PC-9 (cell line): Measurements from ENCODE around the gene MSI2. TPM values are rescaled to one million over a fixed set of nuclear protein-coding genes. Genes with fewer than 3 reads are reported as not detected.

Experiments
- BruUV-seq: library from RNA; stranded (reverse); fragments of 400-500 nt; replicated peaks from 2 replicates; lab custom pipeline; 2021; lab: Mats Ljungman, UMichigan
- CTCF ChIA-PET: fragments of 300-600 bp; sonication (Branson Sonifier 250); formaldehyde crosslinking; loops from one replicate; lab custom pipeline; 2022; ENCODE audit warnings: antibody characterized with exemption; lab: Charles Lee
- POLR2A ChIA-PET: fragments of 300-600 bp; sonication (Branson Sonifier 250); formaldehyde crosslinking; loops from one replicate; lab custom pipeline; 2022; ENCODE audit warnings: antibody characterized with exemption; ENCODE audit not compliant: unreplicated experiment; lab: Charles Lee
- DNase-seq, 2 experiments: peaks; one replicate each; pipeline versions ENCODE4 v3.0.0 to v3.0.0-alpha.2; 2015 to 2022; ENCODE audit warnings: mixed read lengths in 1 of 2
- H2AFZ ChIP-seq: fragments of 200-600 bp; sonication (generic); 2 replicates; pipeline ENCODE4 v1.8.1; 2017; ENCODE audit warnings: antibody characterized with exemption
- H3F3A ChIP-seq: fragments of 200-600 bp; sonication (generic); 2 replicates; pipeline ENCODE4 v1.8.1; 2017; ENCODE audit warnings: antibody characterized with exemption, mild to moderate bottlenecking, low read depth; ENCODE audit not compliant: insufficient read depth
- H3K27ac ChIP-seq: fragments of 200-600 bp; sonication (generic); 2 replicates; pipeline ENCODE4 v1.6.1; 2016; ENCODE audit warnings: mixed run types
- H3K27me3 ChIP-seq: fragments of 200-600 bp; sonication (generic); 2 replicates; pipeline ENCODE4 v1.6.1; 2016; ENCODE audit warnings: low read depth, mixed run types; ENCODE audit not compliant: insufficient read depth
- H3K36me3 ChIP-seq: fragments of 200-600 bp; sonication (generic); 2 replicates; pipeline ENCODE4 v1.6.1; 2016; ENCODE audit warnings: low read depth, mixed run types
- H3K4me1 ChIP-seq: fragments of 200-600 bp; sonication (generic); replicated peaks from 2 replicates; pipeline ENCODE4 v1.6.1; 2016; ENCODE audit warnings: mixed run types; ENCODE audit not compliant: insufficient read depth
- H3K4me2 ChIP-seq: fragments of 200-600 bp; sonication (generic); 2 replicates; pipeline ENCODE4 v1.6.1; 2017; ENCODE audit warnings: mixed run types
- H3K4me3 ChIP-seq: fragments of 200-600 bp; sonication (generic); 2 replicates; pipeline ENCODE4 v1.6.1; 2016; ENCODE audit warnings: mixed run types
- H3K79me2 ChIP-seq: fragments of 200-600 bp; sonication (generic); 2 replicates; pipeline ENCODE4 v1.6.1; 2017; ENCODE audit warnings: low read depth, mixed run types
- H3K9me2 ChIP-seq: fragments of 200-600 bp; sonication (generic); 2 replicates; pipeline ENCODE4 v1.8.1; 2017; ENCODE audit warnings: mild to moderate bottlenecking; ENCODE audit not compliant: insufficient read depth
- H3K9me3 ChIP-seq: fragments of 200-600 bp; sonication (generic); 2 replicates; pipeline ENCODE4 v1.8.1; 2016; ENCODE audit warnings: low read depth; ENCODE audit not compliant: insufficient read depth
- H4K20me1 ChIP-seq: fragments of 200-600 bp; sonication (generic); 2 replicates; pipeline ENCODE4 v1.8.1; 2017; ENCODE audit not compliant: insufficient read depth
- EZH2 ChIP-seq: fragments of 200-600 bp; sonication (generic); IDR thresholded peaks from 2 replicates; pipeline ENCODE4 v1.8.0; 2017; ENCODE audit warnings: antibody characterized with exemption, low read depth
- intact Hi-C: fragments of 100-400 bp; cut with micrococcal nuclease; formaldehyde crosslinking; loops from one replicate; pipeline ENCODE4 v1.10.0; 2022; ENCODE audit not compliant: unreplicated experiment
- total RNA-seq: library from RNA; stranded (reverse); gene quantifications from 2 replicates; pipeline ENCODE4 v1.2.3, GENCODE V29; 2021
- TF ChIP-seq, protein P1 (sequence below): fragments of 200-600 bp; sonication (generic); conservative IDR thresholded peaks from 2 replicates; pipeline ENCODE4 v1.6.1; 2017; ENCODE audit warnings: mixed run types, antibody characterized with exemption, mild to moderate bottlenecking, moderate library complexity

Gene MSI2
- total RNA-seq, 1 experiment from 2014 or later: 15.7 TPM

DNA sequence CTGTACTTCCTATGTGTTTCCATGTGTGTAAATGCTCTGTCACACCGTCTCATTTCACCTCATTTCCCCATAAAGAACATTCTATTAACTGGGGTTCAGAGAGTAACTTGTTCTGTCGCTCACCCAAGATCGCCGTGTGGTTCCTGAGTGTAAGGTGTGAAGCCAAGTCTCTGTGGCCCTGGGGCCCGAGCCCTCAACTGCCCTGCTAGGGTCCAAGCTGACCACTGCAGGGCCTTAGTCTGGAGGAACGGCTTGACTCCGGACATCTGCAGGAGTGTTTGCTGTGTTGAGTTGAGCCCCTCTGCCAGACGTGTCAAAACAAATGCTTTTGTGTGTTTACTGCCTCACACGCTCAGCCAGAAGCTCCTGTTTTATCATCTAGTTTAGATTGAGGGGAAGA is 244.7 kb downstream of the MSI2 start:
- Histone ChIP-seq H2AFZ (no peak overlapping the region), H3K9me2 (no peaks in the 10 kb centered on the region), H3F3A (no peaks in the 10 kb centered on the region), H4K20me1 (no peaks in the 10 kb centered on the region), H3K4me1 (no peaks in the 10 kb centered on the region), H3K27me3 (peaks cover 16% of the 10 kb centered on the region), H3K4me3 (no peak overlapping the region), H3K79me2 (no peaks in the 10 kb centered on the region), H3K9me3 (no peaks in the 10 kb centered on the region), H3K4me2 (no peak overlapping the region), H3K36me3 (no peaks in the 10 kb centered on the region), H3K27ac (no peak overlapping the region)
- DNase-seq: no peak
- intact Hi-C loops: no loop called here
- ChIA-PET POLR2A (no interaction called here), CTCF (no interaction called here)
- TF ChIP-seq, protein P1, sequence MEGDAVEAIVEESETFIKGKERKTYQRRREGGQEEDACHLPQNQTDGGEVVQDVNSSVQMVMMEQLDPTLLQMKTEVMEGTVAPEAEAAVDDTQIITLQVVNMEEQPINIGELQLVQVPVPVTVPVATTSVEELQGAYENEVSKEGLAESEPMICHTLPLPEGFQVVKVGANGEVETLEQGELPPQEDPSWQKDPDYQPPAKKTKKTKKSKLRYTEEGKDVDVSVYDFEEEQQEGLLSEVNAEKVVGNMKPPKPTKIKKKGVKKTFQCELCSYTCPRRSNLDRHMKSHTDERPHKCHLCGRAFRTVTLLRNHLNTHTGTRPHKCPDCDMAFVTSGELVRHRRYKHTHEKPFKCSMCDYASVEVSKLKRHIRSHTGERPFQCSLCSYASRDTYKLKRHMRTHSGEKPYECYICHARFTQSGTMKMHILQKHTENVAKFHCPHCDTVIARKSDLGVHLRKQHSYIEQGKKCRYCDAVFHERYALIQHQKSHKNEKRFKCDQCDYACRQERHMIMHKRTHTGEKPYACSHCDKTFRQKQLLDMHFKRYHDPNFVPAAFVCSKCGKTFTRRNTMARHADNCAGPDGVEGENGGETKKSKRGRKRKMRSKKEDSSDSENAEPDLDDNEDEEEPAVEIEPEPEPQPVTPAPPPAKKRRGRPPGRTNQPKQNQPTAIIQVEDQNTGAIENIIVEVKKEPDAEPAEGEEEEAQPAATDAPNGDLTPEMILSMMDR: no peak
- TF ChIP-seq EZH2: no peak
- BruUV-seq: no TSS peak

DNA sequence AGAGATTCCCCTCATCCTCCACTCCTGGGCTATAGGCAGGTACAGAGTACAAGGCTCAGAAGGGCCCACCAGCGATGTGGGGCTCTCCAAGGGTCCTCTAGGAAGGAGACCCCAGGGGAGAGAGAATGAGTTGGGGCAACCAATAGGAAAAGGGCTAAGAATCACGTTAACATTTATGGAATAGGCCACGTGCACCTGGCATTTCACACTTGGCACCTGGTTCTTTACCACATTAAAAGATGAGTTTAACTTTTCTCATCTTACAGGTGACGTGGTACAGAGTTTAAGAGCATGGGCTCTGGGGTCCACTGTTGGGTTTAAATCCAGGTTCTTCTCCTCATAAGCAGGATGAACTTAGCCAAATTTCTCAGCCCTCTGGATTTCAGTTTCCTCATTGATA is 245.7 kb downstream of the MSI2 start:
- intact Hi-C loops: no loop called here
- Histone ChIP-seq H3K27ac (no peak overlapping the region), H3K4me1 (no peaks in the 10 kb centered on the region), H4K20me1 (no peaks in the 10 kb centered on the region), H3K36me3 (no peaks in the 10 kb centered on the region), H3K4me2 (no peak overlapping the region), H3K9me2 (no peaks in the 10 kb centered on the region), H3K9me3 (no peaks in the 10 kb centered on the region), H3K27me3 (peaks cover 25% of the 10 kb centered on the region), H3K4me3 (no peak overlapping the region), H3F3A (no peaks in the 10 kb centered on the region), H3K79me2 (no peaks in the 10 kb centered on the region), H2AFZ (no peak overlapping the region)
- no peak for TF ChIP-seq EZH2
- TF ChIP-seq, protein P1: no peak
- CTCF ChIA-PET: no interaction called here
- BruUV-seq: no TSS peak
- DNase-seq: no peak
- POLR2A ChIA-PET: no interaction called here

DNA sequence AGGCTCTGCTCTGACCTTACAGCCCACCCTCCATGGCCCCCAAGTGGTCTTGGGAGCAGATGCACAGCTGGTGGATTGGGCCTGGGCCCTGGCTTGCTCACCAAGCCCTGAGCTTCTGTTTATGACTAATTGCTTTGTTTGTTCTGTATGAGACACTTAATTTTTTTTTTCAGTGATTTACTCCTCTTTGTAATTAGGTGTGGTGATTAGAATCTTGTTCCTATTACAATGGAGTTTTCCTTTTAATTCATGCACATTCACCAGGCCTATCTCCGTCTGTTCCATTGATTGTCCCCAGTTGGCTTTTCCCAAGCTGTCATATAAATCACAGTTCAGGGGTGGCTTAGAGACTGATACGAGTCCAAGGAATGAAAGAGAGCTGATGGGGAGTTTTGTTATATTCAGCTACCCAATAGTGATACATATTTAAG is 246.5 kb downstream of the MSI2 start:
- POLR2A ChIA-PET: no interaction called here
- no TSS peak for BruUV-seq

More for the DNA sequence above, 246.5 kb downstream of the MSI2 start:
- TF ChIP-seq, protein P1: no peak
- no peak for TF ChIP-seq EZH2
- no peaks in the 10 kb centered on the region for H3K79me2 ChIP-seq
- intact Hi-C loops: no loop called here
- no peaks in the 10 kb centered on the region for H4K20me1 ChIP-seq
- H3K4me2 ChIP-seq: no peak overlapping the region
- peaks cover 25% of the 10 kb centered on the region for H3K27me3 ChIP-seq
- no peak for DNase-seq
- no peaks in the 10 kb centered on the region for H3K9me3 ChIP-seq
- H3K4me3 ChIP-seq: no peak overlapping the region
- CTCF ChIA-PET: no interaction called here
- H3K9me2 ChIP-seq: no peaks in the 10 kb centered on the region
- no peak overlapping the region for H3K27ac ChIP-seq
- no peaks in the 10 kb centered on the region for H3K4me1 ChIP-seq
- H2AFZ ChIP-seq: no peak overlapping the region
- no peaks in the 10 kb centered on the region for H3F3A ChIP-seq
- no peaks in the 10 kb centered on the region for H3K36me3 ChIP-seq
